Activated CD4-positive, alpha-beta T cell treated with anti-CD3 and anti-CD28 coated beads for 24 hours (primary cell): ENCODE results near the gene ANKRD36.
"Not testable (repeated sequence)": the region's sequence is repeated elsewhere in the genome, so short reads cannot be mapped to it uniquely, and the experiment has no call there.

ENCODE experiments used
- DNase-seq, 2 donors: peaks; one replicate each; pipeline ENCODE4 v3.0.0-alpha.2; 2020; ENCODE audit warnings: low read depth in 2 of 2

The ANKRD36 gene

DNA sequence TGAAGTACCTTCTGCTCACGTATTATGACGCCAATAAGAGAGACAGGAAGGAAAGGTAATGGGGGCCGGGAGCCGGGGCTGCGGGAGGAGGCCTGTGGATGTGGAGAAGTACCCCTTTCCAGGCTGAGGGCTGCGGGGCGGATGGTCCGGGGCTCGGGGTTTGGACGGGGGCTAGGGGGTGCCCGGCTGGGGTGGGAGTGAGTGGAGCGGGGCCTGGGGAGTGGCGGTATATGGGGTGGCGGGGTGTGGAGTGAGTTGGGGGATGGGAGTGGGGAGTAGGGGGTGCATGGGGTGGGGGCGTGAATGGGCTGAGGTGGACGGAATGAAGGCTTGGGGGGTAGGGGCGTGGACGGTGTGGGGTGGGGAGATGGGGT, 916 bp downstream of the ANKRD36 start:
- DNase-seq = not testable (repeated sequence)

DNA sequence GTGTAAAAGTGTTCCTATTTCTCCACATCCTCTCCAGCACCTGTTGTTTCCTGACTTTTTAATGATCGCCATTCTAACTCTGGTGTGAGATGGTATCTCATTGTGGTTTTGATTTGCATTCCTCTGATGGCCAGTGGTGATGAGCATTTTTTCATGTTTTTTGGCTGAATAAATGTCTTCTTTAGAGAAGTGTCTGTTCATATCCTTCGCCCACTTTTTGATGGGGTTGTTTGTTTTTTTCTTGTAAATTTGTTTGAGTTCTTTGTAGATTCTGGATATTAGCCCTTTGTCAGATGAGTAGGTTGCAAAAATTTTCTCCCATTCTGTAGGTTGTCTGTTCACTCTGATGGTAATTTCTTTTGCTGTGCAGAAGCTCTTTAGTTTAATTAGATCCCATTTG, 16.1 kb downstream of the ANKRD36 start:
- not testable (repeated sequence) for DNase-seq

DNA sequence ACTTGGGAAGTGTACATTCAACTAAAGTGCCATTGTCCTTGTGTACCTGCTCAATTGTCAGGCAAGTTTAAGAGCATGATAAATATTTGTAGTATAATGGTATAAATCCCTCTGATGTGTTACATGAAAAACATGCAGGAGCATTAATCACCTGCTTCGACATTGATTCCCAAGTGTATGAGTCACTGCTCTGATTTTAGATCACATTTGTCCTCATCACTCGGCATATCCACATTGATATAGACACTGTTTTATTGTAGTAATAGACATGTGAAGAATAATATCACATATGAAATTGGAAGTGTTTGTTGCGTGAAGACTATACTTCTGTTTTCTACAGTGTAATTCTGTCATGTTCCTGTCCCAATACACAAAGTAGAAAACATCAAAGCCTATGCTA, 31.1 kb downstream of the ANKRD36 start:
- DNase-seq = not testable (repeated sequence)

DNA sequence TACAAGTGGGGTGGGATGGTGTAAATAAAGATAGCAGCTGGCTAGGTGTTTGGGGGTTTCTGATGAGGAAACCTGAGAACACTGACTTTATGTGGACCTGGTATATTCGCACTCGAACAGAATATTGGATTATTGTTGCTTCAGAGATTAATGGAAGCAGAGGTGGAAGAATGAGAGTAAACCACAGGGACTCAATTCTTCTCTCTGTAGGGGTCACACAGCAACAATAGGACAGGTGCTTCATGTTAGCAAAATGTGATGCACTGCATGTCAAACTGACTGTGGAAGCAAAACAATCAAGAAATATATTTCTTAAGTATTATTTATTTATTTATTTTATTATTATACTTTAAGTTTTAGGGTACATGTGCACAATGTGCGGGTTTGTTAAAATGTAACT, 53.6 kb downstream of the ANKRD36 start:
- not testable (repeated sequence) for DNase-seq

DNA sequence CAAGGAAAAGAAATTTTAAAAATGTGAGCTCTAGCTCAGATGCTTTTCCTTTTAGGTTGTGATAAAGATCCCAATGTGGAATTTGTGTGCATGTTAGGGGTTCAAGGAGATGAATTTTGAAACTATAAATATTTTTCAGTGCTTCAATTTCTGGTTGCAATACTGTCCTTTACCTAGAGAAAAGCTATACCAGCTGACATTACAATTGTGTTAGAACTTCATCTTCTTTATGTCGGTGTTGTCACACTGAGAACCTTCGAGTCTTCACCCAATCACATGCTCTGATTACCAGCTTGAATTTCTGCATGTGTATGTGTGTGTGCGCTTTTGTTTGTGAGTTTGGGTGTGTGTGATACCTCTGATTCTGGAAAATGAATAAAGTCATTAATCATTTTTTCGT, 55.0 kb downstream of the ANKRD36 start:
- DNase-seq = not testable (repeated sequence)

DNA sequence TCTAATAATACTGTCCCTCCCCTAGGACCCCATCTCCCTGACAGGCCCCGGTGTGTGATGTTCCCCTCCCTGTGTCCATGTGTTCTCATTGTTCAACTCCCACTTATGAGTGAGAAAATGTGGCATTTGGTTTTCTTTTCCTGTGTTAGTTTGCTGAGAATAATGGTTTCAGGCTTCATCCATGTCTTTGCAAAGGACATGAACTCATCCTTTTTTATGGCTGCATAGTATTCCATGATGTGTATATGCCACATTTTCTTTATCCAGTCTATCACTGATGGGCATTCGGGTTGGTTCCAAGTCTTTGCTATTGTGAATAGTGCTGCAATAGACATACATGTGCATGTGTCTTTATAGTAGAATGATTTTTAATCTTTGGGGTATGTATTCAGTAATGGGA, 55.6 kb downstream of the ANKRD36 start:
- DNase-seq = not testable (repeated sequence)

DNA sequence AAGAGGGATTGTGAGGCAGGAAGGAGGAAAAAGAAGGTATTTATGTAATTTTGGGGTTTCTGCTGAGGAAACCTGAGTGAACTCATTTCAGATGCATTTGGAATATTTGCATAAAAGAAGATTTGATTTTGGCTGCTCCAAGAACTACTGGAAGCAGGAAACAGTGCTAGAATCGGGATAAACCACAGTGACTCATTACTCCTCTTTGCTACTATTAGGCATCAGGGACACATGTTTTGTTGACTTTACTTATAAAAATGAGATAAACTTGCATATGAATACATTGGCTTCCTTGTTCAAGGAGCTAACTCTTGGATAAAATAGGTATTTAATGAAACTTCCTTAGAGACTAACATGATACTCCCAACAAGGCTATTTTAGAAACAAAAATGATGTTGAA, 67.4 kb downstream of the ANKRD36 start:
- DNase-seq = not testable (repeated sequence)

DNA sequence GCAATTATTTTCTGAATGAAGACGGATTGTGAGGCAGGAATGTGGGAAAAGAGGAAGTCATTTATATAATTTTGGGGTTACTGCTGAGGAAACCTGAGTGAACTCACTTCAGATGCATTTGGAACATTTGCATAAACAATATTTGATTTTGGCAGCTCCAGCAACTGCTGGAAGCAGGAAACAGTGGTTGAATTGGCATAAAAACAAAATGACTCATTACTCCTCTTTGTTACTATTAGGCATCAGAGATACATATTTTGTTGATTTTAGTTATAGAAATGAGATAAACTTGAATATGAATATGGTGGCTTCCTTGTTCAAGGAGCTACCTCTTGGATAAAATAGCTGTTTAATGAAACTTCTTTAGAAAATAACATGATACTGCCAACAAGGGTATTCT, 82.4 kb downstream of the ANKRD36 start:
- not testable (repeated sequence) for DNase-seq

DNA sequence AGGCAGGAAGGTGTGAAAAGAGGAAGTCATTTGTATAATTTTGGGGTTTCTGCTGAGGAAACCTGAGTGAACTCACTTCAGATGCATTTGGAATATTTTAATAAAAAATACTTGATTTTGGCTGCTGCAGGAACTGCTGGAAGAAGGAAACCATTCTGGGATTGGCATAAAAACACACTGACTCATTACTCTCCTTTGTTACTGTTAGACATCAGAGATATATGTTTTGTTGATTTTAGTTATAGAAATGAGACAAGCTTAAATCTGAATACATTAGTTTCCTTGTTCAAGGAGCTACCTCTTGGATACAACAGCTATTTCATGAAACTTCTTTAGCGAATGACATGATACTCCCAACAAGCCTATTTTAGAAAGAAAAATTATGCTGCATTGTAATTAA, 84.3 kb downstream of the ANKRD36 start:
- DNase-seq = not testable (repeated sequence)

DNA sequence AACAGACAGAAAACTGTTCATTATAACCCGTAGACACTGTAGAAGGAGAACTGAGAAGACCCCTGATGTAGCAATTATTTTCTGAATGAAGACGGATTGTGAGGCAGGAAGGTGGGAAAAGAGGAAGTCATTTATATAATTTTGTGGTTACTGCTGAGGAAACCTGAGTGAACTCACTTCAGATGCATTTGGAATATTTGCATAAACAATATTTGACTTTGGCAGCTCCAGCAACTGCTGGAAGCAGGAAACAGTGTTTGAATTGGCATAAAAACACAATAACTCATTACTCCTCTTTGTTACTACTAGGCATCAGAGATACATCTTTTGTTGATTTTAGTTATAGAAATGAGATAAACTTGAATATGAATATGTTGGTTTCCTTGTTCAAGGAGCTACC, 87.9 kb downstream of the ANKRD36 start:
- not testable (repeated sequence) for DNase-seq

DNA sequence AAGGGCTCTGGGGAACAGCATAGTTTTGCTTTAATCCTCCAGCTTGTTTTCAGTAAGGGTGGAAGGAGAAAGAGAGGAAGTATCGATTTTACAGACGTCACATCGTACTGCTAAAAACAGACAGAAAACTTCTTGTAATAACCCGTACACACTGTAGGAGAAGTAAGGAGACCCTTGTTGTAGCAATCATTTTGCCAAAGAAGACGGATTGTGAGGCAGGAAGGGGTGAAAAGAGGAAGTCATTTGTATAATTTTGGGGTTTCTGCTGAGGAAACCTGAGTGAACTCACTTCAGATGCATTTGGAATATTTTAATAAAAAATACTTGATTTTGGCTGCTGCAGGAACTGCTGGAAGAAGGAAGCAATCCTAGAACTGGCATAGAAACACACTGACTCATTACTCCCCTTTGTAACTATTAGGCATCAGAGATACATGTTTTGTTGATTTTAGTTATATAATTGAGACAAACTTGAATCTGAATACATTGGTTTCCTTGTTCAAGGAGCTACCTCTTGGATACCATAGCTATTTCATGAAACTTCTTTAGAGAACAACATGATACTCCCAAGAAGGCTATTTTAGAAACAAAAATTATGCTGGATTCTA, 89.8 kb downstream of the ANKRD36 start:
- not testable (repeated sequence) for DNase-seq

DNA sequence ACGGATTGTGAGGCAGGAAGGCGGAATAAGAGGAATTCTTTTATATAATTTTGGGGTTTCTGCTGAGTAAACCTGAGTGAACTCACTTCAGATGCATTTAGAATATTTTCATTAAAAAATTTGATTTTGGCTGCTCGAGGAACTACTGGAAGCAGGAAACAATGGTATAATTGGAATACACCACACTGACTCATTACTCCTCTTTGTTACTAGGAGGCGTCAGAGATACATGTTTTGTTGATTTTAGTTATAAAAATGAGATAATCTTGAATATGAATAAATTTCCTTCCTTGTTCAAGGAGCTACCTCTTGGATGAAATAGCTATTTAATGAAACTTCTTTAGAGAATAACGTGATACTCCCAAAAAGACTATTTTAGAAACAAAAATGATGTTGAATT, 97.4 kb downstream of the ANKRD36 start:
- no peak for DNase-seq

DNA sequence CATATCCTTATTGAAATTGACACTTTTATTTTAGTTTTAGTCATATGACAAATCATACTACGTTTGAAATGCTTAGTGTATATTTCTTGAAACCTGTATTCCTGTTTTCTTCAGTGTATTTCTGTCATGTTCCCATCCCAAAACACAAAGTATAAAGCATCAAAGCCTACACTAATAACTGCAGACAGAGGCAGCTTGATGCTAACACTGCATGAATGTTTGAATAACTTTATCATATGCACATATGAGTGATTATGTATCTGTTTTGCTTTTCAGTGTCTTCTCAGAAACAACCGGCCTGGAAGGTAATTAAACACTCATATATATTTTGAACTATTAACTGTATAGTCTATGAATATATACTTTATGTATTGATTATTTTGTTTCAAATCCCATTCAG, 102.1 kb downstream of the ANKRD36 start:
- DNase-seq = not testable (repeated sequence)

DNA sequence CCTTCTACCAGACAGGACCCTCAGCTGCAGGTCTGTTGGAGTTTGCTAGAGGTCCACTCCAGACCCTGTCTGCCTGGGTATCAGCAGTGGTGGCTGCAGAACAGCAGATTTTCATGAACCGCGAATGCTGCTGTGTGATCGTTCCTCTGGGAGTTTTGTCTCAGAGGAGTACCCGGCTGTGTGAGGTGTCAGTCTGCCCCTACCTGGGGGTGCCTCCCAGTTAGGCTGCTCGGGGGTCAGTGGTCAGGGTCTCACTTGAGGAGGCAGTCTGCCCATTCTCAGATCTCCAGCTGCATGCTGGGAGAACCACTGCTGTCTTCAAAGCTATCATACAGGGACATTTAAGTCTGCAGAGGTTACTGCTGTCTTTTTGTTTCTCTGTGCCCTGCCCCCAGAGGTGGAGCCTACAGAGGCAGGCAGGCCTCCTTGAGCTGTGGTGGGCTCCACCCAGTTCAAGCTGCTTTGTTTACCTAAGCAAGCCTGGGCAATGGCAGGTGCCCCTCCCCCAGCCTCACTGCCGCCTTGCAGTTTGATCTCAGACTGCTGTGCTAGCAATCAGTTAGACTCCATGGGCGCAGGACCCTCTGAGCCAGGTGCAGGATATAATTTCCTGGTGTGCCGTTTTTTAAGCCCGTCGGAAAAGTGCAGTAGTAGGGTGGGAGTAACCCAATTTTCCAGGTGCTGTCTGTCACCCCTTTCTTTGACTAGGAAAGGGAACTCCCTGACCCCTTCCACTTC, 118.1 kb downstream of the ANKRD36 start:
- not testable (repeated sequence) for DNase-seq

DNA sequence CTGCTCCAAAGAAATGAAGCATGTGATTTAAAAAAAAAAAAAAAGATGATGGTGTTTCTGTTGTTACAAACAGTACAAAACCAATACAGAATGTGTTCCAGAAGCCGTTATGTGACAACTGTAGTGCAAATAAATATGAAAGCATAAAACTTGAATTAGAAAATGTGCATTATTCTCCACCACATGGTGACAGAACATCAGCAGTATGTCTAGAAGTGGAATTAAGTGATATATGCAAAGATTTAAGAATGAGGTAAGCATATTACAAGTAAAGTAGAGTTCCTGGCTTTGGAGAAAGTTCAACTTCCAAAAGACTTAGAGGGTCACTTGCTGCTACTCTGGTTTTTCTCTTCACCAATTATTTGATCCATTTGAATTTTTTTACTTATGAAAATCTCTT, 120.0 kb downstream of the ANKRD36 start:
- DNase-seq = not testable (repeated sequence)

DNA sequence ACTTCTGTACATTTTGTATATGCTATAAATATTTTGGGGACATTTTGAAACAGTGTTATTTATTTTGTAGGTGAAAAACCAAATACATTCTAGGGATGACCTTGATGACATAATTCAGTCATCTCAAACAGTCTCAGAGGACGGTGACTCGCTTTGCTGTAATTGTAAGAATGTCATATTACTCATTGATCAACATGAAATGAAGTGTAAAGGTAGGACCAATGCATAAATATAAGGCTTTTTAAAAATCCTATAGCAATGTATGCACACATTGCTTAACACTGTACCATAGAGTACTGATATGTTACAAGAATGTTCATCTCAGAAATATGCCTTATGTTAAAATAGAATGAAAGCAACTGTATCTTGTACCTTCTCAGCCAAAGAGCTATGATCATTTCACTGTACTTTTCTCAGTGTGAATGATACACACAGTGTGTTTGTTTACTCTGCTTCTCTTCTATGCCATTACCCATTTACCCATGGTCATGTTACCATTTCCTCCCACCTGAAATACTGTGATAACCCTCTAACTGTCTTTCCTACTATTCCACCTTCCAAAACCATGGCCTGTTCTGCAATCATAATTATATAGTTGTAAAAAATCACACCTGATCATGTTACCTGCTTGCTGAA, 120.8 kb downstream of the ANKRD36 start:
- DNase-seq = not testable (repeated sequence)

DNA sequence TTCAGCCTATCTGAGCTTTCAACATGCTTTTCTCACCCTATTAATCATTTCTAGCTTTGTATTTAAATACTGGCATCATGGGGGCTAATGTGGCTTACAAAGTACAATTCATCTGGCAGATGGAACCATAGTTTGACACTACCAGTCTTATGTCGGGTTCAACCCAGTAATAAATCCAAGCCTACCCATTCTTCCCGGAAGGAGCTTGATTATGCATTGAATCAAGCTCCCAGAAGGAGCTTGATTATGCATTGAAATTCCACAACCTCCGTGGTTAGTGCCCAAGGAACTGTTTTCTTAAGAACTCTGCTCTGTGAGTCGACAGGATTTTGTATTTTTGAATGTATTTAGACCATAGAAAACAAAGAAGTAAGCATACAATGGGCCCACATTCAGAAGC, 148.2 kb downstream of the ANKRD36 start:
- not testable (repeated sequence) for DNase-seq

DNA sequence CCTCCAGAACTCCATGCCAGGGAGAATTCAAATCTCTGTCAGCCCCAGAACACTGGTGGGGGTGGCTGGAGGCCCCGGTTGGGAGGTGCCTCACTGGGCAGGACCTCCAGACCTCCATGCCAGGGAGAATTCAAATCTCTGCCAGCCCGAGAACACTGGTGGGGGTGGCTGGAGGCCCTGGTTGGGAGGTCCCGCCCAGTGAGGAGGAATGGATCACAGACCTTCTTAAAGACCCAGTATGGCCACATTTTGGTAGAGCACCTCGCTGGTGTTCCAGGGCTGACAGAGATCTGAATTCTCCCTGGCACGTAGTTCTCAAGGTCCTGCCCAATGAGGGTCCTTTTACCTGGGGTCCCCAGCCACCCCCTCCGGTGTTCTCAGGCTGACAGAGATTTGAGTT, 153.5 kb downstream of the ANKRD36 start:
- DNase-seq = not testable (repeated sequence)

DNA sequence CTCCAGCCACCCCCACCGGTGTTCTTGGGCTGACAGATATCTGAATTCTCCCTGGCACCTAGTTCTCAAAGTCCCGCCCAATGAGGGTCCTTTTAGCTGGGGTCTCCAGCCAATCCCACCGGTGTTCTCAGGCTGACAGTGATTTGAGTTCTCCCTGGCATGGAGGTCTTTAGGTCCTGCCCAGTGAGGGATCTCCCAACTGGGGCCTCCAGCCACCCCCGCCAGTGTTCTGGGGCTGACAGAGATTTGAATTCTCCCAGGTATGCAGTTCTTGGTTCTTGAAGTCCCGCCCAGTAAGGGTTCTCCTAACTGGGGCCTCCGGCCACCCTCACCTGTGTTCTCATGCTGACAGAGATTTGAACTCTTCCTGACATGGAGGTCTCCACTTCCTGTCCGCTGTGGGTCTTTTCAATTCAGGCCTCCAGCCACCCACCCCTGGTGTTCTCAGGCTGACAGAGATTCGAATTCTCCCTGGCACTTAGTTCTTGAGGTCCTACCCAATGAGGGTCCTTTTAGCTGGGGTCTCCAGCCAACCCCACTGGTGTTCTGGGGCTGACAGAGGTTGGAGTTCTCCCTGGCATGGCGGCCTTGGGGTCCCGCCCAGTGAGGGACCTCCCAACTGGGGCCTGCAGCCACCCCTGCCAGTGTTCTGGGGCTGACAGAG, 154.6 kb downstream of the ANKRD36 start:
- no peak for DNase-seq

DNA sequence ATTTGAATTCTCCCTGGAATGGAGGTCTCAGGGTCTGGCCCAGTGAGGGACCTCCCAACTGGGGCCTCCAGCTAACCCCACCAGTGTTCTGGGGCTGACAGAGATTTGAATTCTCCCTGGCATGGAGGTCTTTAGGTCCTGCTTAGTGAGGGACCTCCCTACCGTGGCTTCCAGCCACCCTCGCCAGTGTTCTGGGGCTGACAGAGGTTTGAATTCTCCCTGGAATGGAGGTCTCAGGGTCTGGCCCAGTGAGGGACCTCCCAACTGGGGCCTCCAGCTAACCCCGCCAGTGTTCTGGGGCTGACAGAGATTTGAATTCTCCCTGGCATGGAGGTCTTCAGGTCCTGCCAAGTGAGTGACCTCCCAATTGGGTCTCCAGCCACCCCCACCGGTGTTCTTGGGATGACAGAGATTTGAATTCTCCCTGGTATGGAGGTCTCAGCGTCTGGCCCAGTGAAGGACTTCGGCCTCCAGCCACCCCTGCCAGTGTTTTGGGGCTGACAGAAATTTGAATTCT, 155.2 kb downstream of the ANKRD36 start:
- DNase-seq = not testable (repeated sequence)

DNA sequence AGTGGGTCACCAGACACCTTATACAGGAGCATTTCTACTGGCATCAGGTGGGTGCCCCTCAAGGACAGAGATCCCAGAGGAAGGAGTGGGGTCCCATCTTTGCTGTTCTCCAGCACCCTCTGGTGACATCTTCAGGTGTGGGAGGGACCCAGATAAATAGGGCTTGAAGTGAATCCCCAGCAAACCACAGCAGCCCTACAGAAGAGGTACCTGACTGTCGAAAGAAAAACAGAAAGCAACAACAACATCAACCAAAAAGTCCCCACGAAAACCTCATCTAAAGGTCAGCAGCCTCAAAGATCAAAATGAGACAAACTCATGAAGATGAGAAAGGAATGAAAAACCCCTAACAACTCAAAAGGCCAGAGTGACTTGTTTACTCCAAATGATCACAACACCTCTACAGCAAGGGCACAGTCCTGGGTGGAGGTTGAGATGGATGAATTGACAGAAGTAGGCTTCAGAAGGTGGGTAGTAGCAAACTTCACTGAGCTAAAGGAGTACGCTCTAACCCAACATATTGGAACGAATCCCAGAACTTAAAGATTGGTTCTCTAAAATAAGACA, 163.4 kb downstream of the ANKRD36 start:
- not testable (repeated sequence) for DNase-seq

DNA sequence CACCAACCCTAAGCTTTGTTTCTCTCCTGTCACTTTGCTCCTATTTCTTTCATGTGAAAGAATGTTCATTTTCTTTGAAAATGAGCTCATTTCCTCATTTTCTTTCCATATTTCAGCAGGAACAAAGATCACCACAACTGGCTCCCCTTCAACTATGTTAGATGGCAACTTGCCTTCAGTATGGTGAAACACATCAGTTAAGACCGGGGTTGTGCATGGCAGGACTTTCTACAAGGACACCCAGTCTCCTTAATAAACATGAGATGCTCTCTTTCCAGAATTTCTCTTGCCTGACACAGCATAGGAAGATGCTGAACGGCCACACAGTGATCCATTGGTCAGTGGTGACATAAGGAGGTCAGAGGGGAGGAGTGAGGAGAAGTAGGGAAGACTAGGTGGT, 172.2 kb downstream of the ANKRD36 start:
- DNase-seq = not testable (repeated sequence)
